Measurements from ENCODE around the gene C4A.
"Not testable (repeated sequence)": the region's sequence is repeated elsewhere in the genome, so short reads cannot be mapped to it uniquely, and the experiment has no call there.

DNA sequence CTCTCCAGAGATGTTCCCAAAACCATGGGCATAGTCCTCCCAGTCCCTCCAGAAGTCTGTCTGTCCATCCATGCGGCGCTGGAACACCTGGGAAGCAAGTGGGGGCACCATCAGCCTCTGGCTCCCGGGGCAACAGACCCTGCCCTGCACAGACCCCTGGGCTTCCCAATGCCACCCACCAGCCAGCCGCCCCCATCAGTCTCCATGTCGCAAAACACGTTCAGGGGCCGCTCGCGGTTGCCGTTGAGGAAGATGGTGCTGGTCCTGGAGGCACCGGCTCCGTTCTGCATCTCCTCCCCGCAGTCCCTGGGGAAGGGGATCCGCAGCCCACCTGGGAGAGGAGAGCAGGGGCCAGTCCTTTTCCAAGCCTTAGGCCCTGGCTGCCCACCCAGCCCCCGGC lies 60.4 kb downstream of the C4A start:
- not testable (repeated sequence) for TF ChIP-seq POLR2A, POLR2AphosphoS5 (IDR thresholded peaks at IDR 0.05)

Measured in gastroesophageal sphincter (tissue), 2 donors.